ENCODE measurements around the gene EFNB2.

Gene EFNB2

DNA sequence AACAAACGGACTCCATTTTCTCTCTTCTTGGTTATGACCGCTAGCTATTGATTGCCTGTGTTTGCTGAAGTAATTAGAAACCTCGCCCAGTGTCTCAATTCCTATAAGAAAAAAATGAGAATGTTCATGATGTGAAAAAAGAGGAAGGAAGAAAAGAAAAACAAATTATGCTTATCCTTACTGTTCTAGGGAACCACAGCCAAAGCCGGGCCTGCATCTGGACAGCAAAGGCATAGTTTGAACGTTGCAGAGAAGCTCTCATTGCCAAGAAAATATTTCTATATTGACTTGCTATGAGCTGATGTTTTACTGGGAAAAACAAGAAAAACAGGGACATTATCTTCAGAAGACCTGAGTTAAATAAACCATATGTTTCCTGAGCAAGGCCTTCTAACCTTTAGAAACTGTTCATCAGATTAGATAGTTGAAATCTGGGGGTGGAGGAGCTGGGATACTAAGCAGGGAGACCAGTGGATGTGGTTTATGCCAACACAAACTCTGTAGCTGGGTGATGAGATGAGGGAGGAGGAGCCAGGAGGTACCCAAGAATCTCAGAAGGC, 55.0 kb downstream of the EFNB2 start:
- DNase-seq, result no peak

DNA sequence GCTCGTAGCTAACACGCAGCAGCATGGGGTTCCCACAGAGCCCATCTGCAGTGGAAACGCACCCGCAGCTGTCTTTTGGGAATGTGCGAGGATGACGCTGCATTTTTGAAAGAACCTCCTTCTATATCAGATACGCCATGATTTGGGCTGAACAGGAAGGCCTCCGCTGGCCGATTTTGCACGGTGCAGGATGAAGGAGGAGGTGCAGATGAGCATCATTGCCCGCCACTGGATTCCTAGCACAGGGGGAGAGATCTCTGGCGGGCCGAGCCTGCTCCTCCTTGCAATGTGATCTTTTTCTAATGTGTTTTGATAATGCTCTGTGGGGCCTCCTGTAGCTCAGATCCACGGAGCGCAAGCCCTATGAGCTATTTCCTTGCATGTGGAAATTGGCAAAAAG, 55.5 kb downstream of the EFNB2 start:
- DNase-seq, result no peak

DNA sequence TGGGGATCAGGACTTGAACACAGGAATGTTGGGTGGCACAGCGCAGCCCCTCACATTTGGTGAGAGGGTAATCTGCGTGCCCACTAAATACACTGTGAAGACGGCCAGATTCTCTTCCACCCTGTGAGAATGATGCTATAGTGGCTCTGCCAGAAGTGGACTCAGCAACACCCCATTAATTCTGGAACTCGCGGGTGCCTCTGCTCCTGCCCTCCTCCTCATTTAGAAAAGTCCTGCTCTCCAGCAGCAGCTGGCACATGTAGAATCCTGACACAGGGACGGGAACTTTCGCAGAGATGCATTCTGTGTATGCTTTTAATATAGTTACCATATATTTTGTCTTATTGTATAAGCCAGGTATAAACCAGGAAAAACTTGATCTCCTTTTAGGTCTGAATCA, 57.3 kb downstream of the EFNB2 start:
- no peak for DNase-seq

DNA sequence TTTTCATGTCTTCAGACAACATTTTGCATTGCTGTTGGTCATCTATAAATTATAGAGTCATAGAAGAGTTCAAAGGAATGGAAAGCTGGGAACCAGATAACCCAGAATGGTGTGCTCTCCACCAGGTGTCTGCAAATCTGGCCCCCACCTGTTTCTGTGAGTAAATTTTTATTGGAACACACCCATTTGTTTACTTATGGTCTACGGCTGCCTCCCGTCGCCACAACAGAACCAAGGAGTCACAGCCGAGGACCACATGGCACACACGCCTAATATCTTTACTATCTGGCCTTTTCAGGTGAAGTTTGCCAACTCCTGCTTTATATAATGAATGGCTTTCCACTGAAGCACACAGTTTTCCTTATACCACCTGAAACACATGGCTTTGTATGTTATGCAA, 58.2 kb downstream of the EFNB2 start:
- no peak for DNase-seq

DNA sequence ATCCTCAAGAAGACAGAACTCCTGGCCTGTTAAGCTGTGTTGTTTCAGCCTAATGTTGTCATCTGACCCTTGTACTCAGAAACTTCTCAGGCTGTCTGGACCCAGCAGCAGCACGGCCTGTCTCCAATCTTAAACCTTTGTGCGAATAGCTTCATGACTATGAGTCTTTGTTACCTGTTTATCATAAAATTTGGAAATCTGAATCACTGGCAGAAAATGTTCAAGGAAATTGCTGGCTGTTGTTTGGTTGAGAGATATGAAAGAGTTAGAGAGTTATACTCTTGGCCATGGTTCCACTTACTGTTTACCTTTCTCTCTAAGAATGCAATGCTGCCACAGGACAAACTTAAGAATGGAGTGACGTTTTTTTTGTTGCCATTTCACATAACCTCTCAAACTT, 59.6 kb downstream of the EFNB2 start:
- DNase-seq, result no peak

DNA sequence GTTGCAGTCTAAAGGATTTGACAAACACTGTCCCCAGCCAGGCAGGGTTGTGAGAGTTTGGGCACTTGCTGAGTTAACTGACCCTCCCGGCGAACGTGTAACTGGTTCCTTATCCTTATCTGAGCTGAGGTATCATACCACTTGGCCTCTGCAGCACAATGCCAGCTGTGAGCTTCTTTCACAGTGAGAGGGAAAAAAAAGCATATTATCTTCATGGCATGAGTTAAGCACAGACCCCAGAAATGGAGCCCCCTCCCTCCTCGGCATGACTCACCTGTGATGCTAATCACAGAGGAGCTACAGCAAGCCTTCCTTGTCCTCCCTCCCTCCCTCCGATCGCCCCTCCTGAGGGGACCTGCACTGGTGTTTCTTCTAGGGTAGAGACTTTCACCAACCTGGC, 60.5 kb downstream of the EFNB2 start:
- DNase-seq, result no peak

DNA sequence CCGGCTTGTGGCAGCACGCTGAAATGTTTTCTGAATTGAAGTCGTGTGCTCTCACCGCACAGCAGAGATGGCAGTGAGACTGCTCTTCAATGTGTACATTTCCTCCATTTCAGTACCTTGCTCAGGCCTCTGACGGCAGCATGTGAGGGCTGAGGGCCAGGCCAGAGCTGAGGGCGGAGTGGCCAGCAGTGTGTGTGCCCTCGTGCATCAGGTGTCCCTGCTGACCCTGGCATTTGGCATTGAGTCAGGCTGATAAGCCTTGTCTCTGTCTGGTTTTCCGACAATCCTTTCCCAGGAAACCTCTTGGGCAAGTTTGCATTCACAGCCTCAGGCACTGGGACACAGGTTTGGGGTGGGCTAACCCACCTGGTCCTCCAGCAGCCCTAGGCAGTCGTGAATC, 62.3 kb downstream of the EFNB2 start:
- no peak for DNase-seq

DNA sequence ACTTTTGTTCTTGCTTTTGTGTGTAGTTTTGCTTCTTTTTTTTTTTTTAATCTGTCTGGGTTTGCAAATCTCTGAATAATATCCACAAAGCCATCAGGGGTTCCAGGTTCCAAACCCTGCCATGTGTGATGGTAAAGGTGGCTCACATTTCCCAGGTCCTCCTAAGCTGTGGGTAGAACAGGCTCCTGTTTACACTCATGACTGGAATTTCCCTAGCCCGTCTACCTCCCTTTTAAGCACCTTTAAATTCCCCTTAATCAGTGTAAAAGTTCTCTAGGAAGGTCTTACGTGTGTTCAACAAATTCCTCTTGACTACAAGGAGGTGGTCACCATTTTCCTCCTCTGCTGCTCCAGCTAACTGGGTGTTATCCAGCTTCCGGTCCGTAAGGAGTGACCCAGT, 62.8 kb downstream of the EFNB2 start:
- DNase-seq, result no peak

DNA sequence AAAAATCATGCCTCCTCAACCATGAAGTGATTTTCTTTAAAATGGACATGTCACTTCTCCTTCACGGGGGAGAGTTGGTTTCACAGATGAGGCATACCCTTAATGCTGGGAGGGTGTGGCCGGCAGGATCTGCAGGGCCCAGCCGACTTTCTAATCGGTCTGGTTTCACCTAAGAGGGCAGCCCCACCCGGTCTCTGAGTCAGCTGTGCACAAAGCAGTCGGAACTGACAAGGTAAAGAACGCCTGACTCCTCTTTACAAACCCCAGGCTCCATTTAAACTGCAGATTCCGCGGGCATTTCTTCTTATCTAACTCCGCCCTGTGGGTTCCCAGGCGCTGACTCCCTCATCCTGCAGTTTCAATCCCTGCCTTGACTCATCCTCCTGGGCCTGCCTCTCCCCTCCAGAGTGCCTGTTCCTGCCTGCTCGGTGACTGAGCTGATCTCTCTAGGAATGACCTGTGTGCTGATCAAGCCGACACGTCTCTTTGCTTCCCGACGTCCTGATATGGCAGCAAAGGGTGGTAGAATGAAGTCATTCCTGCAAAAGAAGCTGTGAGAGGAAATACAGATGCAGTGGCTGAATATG, 63.4 kb downstream of the EFNB2 start:
- no peak for DNase-seq

DNA sequence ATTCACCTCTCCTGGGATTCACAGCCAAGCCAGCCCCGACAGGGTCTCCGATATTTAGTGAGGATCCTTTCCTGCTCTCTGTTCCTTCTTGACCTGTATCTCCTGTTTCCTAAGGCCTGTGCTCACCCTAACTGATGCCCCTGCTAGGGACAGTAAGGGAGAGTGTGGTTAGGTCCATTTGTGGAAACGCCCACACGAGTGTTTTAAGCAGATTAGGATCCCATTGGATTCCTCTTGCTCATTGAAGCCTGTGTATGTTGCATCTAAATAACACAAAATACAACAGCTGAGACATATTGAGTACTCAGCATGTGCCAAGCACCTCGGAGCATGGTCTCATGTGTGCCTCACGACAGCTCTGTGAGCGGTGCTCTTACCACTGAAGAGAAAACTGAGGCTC, 64.9 kb downstream of the EFNB2 start:
- no peak for DNase-seq

DNA sequence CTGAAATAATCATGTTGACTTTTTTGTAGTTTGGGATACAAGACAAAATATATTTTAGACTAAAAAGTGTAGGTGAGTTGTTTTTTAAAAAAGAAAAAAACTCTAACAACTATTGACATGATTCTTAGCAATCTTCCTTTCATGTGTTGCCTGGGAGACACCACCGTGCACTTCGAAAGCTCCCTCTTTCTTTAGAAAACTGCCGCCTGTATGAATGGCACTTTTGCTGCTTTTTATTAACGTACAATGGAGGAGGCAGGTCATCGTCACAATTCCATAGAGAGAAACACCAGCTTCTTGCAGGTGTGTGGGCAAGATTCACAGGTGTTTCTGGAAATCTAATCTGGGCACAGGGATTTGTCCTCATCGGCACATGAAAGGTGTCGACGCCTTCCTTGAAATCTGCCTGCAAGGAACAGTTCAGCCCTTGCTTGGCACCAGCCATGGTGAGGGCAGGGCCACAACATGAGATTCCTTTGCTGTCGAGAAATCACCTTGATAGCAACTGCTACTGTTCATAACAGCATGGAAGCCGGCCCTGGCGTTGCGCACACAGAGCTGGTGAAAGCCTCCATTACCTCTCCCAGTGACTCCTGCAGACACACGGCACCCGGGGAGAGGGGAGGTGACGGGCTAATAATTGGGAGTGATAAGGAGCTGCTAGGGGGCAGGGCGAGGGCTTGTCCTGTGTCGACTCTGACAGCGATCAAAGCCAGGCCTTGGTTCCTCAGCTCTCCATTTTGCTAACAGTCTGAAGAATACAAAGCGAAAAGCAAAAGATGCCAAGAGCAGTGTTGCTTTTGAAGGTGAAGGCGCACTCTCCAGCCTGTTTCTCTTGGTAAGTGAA, 66.5 kb downstream of the EFNB2 start:
- no peak for DNase-seq

DNA sequence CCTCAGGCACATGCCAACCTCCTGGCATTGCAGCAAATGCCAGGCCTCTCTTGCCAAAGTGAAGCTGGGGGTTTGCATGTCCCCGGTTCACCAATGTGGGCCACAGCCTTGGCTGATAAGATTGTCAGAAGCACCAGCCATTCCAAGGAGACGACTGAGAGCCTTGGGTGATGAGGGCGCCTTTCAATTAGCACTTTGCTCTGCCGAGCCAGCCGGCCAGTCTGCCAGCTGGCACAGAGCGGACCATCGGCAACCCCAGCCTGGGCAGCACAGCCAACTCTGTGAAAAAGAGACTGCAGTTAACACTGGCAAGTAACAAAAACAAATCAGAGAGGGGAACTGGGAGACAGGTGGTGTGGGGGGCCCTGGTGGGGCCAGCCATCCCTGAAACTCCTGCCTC, 67.3 kb downstream of the EFNB2 start:
- no peak for DNase-seq

DNA sequence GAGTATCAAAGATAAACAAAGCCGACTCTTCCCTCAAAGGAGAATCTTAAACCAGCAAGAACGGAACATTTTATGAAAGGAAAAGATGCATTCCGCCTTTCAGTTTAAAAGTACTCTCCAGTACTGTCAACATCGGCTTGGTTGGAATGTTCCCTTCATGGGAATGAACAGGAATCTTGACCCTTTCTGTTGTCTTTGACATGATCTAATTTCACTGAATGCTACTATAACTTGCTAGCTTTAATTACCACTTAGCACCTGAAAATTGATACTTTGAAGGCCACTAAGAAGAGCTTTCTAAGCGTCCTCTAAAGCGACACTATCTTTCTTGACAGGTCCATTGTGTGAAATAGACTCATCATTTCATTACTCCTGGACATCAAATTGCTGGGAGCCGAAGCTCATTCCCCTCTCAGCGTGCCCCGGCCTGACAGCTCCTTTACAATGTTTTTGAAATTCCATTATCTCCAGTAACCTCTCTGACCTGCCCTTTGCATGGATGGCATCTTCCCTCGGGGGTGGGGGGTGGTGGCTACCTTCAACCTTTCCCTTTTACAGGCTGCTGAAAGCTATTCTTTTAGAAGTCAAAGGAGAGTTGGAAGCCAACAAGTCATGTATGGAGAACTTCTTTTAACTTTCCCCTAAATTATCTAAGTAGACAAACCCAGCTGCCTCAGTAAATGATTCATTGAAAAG, 67.9 kb downstream of the EFNB2 start:
- no peak for DNase-seq

DNA sequence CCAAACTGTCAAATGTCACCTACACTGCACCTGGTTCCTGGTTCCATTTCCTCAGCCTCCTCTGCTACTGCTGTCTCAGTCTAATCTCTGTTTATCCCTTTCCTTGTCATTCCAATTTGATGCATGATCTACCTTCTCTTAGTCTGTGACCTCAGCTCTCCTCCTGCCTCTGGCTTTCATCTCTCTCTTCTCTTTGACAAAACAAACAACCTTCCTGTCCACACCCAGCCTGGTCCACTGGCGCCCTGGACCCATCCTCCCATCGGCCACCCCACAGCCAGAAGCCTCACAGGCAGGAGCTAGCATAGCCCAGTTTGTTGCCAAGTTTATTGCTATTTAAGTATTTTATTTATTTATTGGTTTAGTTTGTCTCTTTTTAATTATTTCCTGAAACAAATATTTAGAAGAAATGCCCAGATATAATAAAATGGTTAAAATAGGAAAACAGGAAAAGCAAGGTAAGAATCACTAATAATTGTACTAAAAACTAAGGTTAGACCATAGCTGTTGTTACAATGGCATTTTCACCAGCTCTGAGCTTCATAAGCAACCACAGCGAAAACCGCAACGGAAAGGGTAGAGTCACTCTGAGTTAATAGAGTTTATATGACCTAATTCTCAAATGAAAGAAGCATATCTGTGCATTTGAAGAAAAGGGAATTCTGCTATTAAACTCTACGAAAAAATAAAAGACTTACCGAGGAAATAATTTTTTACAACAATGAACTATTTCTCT, 68.6 kb downstream of the EFNB2 start:
- DNase-seq, result no peak

DNA sequence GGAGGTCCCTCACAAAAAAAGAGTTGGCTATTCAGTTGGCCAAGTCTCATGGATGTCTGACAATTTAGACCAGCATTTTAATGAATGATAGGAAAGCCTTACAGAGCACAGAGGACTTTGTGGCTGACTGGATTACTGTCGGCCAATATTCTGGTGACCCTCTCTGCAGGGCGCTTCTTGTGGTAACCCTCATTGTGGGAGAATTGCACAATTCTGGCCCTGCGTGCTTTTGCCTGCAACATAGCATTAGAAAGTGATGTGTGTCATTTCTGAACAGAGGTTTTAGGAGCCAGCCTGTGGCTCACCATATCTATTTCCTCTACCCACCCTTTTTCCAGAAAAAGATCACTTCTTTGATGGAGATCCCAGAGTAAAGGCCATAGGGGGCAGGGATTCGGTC, 71.4 kb downstream of the EFNB2 start:
- no peak for DNase-seq

DNA sequence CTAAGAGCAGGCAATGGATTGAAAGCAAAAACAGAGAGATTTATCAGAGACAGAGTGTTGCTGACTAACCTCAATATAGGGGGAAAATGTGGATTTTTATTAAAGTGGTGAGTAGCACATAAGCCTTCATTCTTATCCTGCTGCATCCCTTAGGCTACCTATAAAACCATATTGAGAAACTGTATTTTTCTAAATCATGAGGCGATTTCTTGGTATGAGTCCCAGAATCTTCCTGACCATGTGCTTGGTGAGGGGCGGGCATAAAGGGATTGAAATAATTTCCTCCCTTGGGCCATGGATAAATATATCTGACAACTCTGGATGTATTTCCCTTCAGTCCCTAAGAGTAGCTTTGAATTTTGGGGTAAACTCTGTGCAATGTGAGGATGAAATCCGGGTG, 72.8 kb downstream of the EFNB2 start:
- DNase-seq, result no peak

DNA sequence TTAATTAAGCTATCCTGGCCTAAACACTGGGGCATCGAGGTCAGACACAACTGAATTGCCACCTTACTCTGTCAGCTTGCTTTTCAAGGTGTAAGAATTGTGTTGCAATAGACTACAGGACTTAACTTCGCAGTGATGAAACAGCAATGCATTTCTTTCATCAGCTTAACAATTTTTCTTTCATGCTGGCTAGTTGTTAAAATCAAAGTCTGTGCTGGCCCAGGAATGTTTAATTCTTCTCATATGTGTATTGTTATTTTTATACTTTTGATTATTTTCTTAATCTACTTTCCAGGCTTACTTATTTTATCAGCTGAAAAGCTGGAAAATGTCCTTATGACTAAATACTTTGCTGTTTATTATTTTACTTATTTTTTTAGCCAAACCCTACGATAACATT, 79.7 kb downstream of the EFNB2 start:
- DNase-seq, result no peak

DNA sequence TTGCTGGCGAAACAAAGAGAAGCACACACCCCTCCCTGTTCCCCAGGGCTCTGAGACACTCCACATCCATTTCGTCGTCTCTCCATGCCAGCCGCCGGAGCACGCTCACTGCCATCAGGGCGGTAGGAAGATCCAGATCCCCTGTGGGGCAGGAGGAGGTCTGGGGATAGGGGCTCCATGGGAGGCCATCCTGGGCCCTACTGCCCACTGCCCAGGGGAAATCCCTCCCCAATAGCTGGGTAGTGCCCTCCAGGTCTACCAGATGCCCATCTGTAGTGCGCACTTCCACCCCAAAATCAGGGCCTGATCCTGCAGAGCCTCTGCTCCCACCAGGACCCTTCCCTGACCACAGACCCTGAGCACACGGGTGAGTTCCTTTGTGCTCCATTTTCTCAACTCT, 80.3 kb downstream of the EFNB2 start:
- DNase-seq, result no peak

DNA sequence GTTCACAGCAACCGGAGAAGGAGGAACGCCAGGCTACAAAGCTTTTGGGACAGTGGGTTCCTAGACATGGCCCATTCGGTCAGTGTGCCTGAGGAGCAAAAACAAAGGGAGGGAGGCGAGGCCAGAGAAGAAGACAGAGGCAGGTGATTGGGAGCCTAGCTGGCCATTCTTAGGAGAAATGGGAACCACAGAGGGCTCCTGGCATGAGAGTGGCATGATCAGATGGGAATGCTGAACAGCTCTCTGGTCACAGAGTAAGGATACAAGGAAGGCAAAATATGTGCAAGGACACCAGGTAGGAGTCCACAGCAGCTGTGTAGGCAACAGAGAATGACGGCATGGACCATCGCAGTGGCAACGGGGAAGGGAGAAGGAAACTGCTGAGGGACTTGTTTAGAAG, 82.4 kb downstream of the EFNB2 start:
- DNase-seq, result no peak

DNA sequence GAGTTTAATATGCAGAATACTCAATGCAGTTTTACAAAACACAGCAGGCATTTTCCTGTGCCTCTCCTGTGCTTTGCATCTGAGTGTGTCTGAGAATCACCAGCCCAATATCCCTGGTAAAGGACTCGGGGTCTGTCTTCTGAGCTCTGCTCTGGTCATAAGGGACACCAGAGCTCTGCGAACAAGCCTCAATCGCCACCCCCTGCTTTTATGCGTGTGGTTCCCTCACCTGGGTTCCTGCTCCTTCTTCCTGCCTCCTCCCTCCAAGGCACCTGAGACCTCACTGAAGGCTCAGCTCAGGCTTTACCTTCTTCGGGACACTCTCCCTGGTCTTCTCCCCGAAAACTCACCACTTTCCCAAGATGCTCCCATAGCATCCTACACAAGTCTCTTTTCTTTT, 84.5 kb downstream of the EFNB2 start:
- no peak for DNase-seq

DNA sequence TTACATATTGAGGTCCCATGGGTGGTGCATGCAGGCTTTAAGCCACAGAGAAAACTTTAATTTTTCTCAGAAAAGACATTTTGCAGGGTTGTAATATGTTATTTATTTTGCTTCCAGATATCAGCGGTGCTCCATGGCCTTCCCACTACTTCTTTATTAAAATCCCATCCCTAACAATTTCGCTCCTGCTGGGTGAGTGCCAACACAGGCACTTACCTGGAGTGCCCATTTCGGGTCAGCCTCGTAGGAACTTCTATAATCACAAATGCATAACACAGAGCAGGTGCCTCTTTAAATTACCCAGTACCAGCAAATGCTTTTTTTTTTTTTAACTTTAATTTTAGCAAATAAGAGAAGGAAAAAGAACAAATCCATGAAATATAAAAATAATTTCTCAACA, 86.4 kb downstream of the EFNB2 start:
- no peak for DNase-seq

DNA sequence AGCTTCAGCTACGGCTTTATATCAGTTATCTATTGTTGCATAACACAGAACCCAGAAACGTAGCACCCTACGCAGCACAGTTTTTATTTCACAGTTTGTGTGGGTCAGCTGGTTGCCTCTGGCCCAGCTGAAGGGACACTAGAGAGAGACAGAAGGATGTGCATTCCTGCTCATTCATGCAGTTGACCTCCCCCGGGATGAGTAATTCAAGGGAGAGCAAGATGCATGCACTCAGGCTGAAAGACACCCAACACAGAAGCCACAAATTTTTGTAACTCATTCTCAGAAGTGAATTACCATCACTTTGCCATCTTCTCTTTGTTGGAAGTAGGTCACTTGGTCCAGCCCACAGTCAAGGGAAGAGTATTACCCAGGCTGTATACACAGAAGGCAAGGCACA, 89.5 kb downstream of the EFNB2 start:
- no peak for DNase-seq

DNA sequence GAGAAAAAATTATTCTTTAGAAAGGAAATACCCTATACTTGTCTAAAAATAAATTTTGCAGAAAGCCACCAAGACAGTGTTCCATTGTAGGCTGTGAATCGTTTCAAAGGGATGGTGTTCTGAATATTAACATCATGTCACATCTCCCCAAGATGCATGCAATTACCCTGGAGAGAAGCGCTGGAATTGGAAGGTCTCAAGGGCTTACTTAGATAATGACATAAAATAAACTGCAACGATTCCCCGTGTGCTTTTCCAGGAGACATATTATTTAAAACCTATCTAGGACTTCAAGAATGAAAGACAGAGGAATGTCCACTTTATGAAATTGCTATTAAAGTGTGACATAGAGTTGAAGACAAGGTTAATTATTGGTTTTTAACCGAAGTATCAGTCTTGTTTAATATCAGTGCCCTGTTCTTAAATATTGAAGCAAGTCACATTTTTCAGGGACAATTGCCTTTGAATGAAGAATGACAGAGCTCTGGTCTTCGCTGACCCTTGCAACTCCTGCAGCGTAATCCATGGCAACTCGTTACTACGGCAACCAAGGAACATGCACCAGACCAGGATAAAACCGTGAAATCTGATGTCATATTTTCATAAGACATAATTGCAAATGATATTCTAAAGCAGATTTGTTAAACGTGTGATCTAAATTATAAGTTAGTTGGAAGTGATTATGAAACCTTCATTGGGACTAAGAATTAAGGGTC, 91.7 kb downstream of the EFNB2 start:
- no peak for DNase-seq
